Globus pallidus (tissue), 1 donor: ENCODE data around the gene SETBP1.

Experiments used
- DNase-seq: peaks from one replicate; pipeline ENCODE4 v3.0.0-alpha.2; 2015; ENCODE audit warnings: low spot score

The SETBP1 gene

DNA sequence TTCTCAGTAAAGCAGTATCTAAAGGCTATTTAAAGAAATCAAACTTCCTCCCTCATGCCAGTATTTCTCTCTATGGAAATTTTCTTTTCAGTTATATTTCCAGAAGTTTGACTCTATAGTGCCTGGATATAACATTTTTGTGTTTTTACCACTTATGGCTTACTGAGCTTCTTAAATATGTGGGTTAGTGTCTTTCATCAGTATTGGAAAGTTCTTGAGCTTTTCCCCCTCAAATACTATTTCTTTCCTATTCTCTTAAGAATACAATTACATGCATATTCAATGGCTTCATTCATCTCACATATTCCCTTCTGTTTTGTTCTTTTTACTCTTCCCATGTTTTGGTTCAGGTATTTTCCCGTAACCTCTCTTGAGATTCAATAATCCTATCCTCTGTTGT, 432.0 kb downstream of the SETBP1 start:
- no peak for DNase-seq

DNA sequence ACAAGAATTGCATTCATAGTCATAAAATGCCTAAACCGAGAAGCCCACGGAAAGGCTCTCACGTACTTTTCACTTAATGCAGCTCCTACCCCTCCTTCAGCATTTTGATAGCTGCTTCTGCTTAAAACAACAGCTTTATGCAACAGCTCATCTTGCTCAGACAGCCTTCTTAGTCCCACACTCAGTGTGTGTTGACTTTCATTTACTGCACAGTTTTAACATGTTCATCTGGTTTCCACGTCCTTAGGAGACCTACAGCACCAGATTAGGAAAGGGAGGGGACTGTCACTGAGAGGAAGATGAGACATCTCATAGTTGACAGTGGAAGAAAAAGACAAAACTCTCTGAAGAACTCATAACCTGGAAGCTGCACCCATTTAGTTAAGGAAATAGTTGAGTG, 435.4 kb downstream of the SETBP1 start:
- DNase-seq = no peak
